GM18861 (cell line): ENCODE data around the gene USP5.

ENCODE experiments used
- ATAC-seq: cut with Tn5 transposase; IDR thresholded peaks from one replicate; pipeline ENCODE4 v1.9.1; 2021; ENCODE audit not compliant: unreplicated experiment

Gene USP5, protein sequence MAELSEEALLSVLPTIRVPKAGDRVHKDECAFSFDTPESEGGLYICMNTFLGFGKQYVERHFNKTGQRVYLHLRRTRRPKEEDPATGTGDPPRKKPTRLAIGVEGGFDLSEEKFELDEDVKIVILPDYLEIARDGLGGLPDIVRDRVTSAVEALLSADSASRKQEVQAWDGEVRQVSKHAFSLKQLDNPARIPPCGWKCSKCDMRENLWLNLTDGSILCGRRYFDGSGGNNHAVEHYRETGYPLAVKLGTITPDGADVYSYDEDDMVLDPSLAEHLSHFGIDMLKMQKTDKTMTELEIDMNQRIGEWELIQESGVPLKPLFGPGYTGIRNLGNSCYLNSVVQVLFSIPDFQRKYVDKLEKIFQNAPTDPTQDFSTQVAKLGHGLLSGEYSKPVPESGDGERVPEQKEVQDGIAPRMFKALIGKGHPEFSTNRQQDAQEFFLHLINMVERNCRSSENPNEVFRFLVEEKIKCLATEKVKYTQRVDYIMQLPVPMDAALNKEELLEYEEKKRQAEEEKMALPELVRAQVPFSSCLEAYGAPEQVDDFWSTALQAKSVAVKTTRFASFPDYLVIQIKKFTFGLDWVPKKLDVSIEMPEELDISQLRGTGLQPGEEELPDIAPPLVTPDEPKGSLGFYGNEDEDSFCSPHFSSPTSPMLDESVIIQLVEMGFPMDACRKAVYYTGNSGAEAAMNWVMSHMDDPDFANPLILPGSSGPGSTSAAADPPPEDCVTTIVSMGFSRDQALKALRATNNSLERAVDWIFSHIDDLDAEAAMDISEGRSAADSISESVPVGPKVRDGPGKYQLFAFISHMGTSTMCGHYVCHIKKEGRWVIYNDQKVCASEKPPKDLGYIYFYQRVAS

DNA sequence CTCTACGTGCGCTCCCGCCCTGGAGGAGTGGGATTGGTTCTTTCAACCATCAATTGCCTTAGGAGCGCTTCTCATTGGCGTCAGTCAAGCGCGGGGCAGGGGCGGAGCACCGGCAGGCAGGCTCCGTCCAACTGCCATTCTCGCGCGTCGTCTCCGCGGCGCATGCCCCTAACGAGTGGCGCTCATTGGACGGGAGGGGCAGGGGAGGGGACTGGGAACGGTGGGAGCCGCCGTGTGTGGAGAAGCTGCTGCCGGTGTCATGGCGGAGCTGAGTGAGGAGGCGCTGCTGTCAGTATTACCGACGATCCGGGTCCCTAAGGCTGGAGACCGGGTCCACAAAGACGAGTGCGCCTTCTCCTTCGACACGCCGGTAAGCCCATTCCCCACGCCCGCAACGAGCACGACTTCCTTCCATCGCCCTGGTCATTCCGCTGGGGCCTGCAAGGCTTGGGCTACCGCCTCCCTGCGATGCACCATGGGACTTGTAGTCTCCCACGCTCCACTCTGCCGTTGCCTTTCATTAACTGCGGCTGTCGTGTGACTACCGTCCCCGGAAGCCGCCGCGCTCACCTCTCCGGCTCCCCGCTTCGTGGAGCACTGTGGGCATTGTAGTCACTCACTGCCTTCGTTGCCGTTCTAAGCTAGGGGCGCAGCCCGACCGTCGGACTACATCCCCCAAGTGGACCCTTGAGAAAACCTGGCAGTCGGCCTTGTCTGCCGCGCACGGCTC, at the start of gene USP5:
USP5 (plus strand) TSS at position 230 of the 730 bp plus-strand sequence; CDS start at position 260, 30 bp downstream.
- peak; percentile 79 for ATAC-seq

DNA sequence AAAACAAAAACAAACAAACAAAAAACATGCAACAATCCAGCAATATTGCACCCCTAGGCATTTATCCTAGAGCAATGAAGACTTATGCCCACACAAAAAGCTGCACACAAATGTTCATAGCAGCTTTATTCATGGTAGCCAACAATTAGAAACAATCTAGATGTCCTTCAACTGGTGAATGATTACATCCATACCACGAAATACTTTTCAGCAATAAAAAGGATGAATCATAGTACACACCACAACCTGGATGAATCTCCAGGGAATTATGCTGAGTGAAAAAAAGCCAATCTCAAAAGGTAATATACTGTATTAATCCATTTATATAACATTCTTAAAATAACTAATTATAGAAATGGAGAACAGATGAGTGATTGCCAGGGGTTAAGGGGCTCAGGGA, 44.8 kb upstream of the USP5 start:
- ATAC-seq: no peak

DNA sequence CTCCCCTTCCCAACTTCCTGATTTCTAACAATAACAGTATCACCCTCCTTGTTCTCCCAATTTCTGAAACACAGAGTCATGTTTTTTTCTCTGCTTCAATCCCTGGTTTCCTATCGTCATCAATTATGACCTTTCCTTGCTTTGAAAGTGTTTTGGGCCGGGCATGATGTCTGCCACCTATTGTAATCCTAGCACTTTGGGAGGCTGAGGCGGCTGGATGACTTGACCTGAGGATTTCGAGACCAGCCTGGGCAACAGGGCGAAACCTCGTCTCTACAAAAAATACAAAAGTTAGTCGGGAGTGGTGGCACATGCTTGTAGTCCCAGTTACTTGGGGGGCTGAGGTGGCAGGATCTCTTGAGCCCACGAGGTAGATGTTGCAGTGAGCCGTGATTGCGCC, 42.9 kb upstream of the USP5 start:
- no peak for ATAC-seq

DNA sequence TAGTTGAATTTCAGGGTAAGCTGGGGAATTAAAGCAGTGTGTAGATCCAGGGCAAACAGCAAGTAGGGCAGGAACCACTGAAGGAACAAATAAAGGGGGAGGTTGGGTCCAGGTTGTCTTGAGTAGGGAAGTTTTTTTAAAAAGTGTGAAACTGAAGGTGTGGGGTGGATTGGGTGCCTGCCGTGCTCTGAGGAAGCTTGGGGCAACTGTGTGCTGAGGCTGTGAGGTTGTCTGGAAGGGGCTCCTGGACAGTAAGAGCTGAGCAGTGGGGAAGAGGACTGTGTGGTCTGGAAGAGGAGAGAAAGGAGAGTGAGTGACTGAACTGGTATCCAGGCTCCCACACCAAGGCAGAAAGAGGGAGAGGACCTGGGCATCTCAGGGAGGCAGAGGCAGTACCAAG, 41.2 kb upstream of the USP5 start:
- ATAC-seq: no peak

DNA sequence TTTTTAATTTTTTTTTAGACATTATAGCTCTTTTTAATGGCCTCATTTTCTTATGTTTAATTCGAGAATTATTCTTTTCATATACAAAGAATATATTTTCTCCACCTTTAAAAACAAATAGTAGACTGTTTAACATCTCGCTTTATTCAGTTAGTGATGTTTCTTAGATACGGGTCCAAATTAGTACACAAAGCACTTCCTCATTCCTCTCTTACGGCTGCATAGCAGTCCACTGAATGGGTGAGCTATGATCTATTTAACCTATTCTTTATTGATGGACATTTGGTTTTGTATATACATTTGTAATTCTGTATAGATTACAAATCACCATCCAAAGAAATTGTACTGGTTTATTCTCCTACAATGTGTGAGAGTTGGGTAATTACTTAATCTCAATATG, 38.6 kb upstream of the USP5 start:
- ATAC-seq: no peak

DNA sequence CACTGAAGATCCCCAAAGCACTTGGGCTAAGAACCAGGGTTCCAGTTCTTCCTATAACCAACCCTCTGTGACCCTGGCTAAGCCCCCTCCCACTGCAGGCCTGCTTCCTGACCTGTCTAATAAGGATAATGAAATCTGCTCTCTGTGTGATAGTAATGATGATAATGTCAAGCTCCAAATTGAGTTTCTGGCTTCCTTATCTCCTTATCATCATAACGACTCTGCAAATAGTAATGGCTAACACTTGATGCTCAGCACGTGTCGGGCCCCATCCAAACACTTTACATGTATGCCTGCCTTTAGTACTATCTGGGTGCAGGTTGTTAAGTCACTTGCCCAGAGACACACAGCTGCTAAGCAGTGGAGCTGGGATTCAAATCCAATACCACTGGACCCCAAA, 35.4 kb upstream of the USP5 start:
- no peak for ATAC-seq

DNA sequence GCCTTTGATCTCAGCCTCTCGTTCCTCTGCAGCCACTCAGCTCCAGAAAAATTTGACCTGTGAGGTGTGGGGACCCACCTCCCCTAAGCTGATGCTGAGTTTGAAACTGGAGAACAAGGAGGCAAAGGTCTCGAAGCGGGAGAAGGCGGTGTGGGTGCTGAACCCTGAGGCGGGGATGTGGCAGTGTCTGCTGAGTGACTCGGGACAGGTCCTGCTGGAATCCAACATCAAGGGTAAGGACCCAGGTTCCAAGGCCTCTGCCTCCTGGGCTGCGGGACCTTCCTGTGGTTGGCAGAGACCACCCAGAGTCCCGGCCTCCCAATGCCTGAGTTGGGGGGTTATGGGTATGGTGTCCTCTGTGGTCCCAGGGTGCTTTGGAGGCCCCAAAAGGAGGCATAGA, 34.9 kb upstream of the USP5 start:
- no peak for ATAC-seq

DNA sequence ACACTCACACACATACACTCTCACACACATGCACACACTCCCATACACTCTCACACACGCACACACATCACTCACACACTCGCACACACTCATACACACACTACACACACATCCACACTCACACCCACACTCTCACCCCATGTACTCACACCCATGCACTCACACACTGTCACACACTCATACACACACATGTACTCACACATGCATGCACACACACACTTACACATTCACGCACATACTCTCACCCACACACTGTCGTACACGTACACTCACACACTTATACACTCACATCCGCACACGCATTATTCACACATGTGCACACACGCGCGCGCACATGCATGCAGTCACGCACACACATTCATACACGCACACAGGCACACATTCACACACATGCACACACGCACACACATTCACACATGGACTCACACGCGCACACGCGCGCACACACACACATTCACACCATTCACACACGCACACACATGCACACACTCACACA, 34.2 kb upstream of the USP5 start:
- no peak for ATAC-seq

DNA sequence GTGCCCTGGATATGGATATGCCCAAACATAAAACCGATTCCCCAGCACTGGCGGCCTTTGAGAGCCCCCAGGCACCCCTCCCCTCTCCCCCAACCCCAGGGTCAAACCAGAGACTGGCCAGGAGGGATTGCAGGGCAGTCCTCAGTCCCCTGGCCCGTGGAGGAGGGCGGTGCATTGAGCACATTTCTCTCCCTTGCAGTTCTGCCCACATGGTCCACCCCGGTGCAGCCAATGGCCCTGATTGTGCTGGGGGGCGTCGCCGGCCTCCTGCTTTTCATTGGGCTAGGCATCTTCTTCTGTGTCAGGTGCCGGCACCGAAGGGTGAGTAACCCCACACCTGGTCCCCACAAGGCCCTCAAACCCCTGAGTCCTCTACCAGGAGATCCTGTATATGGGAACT, 33.7 kb upstream of the USP5 start:
- no peak for ATAC-seq

DNA sequence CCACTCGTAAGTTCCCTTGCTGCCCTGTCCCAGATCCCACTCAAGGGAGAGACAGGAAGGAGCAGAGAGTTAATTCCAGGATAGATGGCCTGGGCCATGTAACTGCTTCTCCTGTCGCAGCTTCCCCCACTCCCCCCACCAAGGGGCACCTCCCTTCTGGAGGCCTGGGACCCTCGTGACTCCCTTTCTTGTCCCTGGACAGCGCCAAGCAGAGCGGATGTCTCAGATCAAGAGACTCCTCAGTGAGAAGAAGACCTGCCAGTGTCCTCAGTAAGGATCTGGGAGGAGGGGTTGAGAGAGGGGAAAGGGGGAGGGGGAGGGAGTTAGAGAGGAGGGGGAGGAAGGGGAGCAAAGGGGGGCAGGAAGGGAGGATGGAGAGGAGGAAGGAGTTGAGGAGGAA, 33.3 kb upstream of the USP5 start:
- ATAC-seq: no peak

DNA sequence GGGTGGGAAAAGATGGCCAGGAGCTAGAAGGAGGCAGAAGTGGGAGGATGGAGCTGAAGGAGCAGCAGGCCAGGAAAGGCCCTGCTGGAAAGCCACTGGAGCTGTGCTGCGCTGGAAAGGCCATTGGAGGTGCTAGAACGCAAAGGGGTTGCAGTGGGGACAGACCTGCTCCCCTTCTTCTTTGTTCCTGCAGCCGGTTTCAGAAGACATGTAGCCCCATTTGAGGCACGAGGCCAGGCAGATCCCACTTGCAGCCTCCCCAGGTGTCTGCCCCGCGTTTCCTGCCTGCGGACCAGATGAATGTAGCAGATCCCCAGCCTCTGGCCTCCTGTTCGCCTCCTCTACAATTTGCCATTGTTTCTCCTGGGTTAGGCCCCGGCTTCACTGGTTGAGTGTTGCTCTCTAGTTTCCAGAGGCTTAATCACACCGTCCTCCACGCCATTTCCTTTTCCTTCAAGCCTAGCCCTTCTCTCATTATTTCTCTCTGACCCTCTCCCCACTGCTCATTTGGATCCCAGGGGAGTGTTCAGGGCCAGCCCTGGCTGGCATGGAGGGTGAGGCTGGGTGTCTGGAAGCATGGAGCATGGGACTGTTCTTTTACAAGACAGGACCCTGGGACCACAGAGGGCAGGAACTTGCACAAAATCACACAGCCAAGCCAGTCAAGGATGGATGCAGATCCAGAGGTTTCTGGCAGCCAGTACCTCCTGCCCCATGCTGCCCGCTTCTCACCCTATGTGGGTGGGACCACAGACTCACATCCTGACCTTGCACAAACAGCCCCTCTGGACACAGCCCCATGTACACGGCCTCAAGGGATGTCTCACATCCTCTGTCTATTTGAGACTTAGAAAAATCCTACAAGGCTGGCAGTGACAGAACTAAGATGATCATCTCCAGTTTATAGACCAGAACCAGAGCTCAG, 32.6 kb upstream of the USP5 start:
- no peak for ATAC-seq

DNA sequence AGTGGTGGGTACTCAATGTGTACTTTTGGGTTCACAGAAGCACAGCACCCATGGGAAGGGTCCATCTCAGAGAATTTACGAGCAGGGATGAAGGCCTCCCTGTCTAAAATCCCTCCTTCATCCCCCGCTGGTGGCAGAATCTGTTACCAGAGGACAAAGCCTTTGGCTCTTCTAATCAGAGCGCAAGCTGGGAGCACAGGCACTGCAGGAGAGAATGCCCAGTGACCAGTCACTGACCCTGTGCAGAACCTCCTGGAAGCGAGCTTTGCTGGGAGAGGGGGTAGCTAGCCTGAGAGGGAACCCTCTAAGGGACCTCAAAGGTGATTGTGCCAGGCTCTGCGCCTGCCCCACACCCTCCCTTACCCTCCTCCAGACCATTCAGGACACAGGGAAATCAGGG, 31.8 kb upstream of the USP5 start:
- ATAC-seq: no peak

DNA sequence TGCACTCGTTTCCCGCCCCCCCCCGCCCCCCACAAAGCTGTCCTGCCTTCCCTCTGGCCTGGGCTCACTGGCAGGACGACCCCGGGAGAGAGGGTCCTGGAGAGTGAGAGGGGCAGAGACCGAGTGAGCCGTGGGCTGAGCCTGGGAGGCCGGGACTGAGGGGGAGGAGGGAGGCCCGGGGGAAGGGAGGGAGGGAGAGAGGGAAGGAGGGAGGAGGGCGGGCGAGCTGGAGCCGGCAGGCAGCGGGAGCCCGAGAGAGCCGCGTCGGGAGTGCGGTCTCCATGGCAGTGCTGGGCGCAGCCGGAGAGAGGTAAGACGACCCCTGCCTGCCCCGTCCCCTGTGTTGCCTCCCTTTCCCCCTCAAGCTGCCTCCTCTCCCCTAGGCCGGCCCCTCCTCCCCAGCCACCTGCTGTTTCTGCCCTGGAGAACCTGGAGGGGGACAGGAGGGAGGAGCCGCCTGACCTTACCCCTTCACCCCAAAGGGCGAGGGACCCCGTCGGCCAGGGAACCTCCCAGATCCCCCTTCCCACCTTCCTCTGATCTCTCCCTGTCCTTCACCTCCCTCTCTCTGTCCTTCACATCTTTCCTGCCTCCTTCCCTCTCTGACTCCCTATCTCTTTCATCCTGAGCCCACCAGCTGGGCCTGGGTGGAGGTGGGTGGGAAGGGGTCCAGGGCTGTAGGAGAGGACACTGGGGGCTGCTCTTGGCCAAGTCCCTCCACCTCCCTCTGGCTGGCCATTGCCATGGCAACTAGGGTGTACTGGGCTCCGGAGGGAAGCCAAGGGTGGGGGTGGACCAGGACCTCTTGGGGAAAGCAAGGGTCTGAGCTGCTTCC, 30.1 kb upstream of the USP5 start, which contains the start of gene GPR162:
GPR162 (plus strand) TSS at position 231 of the 835 bp plus-strand sequence. CDS start 2,078 bp downstream, outside the sequence.
- no peak for ATAC-seq

DNA sequence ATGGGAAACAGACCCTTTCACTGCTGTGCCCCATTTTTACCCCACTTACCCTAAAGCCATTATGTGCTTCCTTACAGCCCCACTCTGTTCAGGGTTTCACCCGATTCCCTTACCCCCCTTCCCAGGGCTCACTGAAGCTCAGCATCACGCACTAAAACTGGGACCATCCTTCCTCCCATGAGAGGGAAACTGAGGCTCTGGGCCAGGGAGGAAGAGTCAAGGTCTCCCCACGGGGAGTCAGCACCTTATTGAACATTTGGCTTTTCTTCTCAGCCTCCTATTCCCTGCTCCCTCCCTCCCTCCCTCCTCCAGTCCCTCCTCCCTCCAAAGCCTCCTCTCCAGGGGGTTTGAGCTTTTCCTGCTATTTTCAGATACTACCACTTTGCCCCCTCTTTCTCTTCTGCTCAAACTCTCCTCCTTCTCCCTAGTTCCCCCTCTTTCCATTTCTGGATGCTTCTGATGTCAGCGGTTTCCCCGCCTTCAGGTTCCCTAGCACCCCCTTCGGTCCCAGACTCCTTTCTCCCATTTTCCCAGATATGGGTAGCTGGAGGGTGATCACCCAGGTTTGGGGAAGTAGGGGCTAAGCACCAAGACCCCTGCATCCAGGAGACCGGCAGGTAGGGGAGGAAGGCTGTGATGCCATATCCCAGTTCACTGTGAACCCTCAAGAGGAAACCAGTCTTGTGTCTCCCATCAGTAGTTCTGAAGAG, 29.4 kb upstream of the USP5 start:
- no peak for ATAC-seq

DNA sequence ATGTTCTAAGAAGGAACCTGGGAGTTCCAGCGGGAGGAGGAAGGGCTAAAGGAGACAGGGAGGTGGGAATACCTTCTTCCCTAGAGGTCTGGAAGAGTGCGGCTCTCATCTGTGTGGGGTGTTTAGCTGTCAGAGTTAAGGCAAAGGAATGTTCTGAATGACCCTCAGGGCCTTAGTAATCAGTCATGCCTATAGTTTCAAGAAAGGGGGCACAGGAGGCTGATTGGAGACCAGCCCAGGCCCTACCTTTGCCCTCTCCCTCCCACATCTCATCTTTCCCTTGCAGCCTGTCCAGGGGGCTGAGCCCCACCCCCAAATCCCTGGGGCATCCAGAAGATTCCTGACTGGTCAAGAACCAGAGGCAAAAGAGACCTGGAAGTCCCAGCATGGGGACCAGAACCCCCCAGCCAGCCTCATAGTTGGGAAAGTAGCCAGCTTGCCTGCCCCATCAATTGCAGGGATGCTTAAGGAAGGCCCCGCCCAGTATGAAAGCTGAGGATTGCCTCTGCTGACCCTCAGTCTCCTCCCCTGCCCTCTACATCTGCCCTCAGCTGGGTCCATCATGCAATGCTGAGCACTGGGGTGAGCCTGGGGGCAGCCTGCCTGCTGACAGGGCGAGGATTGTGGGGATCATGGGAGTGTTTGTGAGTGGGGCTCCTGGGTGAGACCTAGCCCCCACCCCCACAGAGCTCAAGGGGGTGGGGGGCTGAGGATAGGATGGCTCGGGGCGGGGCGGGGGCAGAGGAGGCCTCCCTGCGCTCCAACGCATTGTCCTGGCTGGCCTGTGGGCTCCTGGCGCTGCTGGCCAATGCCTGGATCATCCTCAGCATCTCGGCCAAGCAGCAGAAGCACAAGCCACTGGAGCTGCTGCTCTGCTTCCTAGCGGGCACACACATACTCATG, 28.5 kb upstream of the USP5 start:
- no peak for ATAC-seq

DNA sequence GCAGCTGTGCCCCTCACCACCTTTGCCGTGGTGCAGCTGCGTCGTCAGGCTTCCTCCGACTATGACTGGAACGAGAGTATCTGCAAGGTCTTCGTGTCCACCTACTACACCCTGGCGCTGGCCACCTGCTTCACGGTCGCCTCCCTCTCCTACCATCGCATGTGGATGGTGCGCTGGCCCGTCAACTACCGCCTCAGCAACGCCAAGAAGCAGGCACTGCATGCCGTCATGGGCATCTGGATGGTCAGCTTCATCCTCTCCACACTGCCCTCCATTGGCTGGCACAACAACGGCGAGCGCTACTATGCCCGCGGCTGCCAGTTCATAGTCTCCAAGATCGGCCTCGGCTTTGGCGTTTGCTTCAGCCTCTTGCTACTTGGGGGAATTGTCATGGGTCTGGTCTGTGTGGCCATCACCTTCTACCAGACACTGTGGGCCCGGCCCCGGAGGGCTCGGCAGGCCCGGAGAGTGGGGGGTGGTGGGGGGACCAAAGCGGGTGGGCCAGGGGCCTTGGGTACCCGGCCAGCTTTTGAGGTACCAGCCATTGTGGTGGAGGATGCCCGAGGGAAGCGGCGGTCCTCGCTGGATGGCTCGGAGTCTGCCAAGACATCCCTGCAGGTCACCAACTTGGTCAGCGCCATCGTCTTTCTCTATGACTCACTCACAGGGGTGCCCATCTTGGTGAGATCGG, 27.7 kb upstream of the USP5 start:
- ATAC-seq: no peak

DNA sequence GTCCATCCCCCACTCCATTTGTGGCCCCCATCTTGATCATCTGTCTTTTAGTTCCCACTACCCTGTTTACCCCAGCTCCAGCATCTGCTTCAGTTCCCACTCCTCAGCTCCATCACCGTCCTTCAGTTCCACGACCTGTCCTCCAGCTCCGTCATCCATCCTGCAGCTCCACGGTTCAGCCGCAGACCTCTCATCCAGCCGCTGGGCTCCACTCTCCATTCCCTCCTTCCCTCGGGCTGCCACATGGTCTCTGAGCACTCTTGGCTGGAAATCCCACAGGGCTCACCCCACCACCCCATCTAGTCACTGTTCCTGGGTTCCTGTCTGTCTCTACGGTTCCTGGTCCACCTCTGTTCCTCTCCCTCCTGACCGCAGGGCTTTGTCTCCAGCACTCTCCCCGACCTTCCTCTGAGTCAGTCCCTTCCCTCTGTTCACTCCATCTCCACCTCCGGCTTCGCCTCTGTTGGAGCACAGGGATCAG, 27.0 kb upstream of the USP5 start:
- ATAC-seq: no peak
